IMR-90 (cell line): ENCODE measurements around the gene ERG. TPM values are rescaled to one million over a fixed set of nuclear protein-coding genes. Genes with fewer than 3 reads are reported as not detected.

Experiments used
- ATAC-seq: fragments of 200-7000 bp; cut with Tn5 transposase; 2 replicates; pipeline ENCODE4 v1.9.1; 2020; ENCODE audit warnings: low read depth, mild to moderate bottlenecking, moderate library complexity
- BruUV-seq: library from RNA; stranded (reverse); fragments of 400-500 nt; replicated peaks from 2 replicates; lab custom pipeline; 2021; lab: Mats Ljungman, UMichigan
- CTCF ChIA-PET: fragments of 300-600 bp; formaldehyde crosslinking; extraction: SDS; loops from one replicate; lab custom pipeline; 2021; ENCODE audit warnings: antibody characterized with exemption; lab: Yijun Ruan, JAX
- POLR2A ChIA-PET: fragments of 300-600 bp; sonication (Branson Sonifier 250); formaldehyde crosslinking; loops from one replicate; lab custom pipeline; 2022; ENCODE audit warnings: antibody characterized with exemption; ENCODE audit not compliant: unreplicated experiment; lab: Charles Lee
- DNase-seq: peaks from one replicate; pipeline ENCODE4 v3.0.0; 2013
- H2AFZ ChIP-seq: replicated peaks from 2 replicates; pipeline ENCODE3; 2013; ENCODE audit warnings: low read length, mild to moderate bottlenecking; ENCODE audit not compliant: poor library complexity
- H2AK5ac ChIP-seq: 2 replicates; pipeline ENCODE4 v1.6.1; 2013; ENCODE audit warnings: low read depth, low read length, inconsistent platforms
- H2AK9ac ChIP-seq: replicated peaks from 2 replicates; pipeline ENCODE3; 2013; ENCODE audit warnings: mild to moderate bottlenecking, low read depth, low read length, moderate library complexity; ENCODE audit not compliant: poor library complexity
- H2BK120ac ChIP-seq: 2 replicates; pipeline ENCODE4 v1.6.1; 2013; ENCODE audit warnings: low read depth, low read length, inconsistent platforms
- H2BK15ac ChIP-seq: 3 replicates; pipeline ENCODE4 v1.6.1; 2013; ENCODE audit warnings: low read depth, low read length, inconsistent platforms
- H2BK20ac ChIP-seq: 2 replicates; pipeline ENCODE4 v1.6.1; 2013; ENCODE audit warnings: low read depth, mild to moderate bottlenecking, inconsistent platforms, low read length, moderate library complexity
- H2BK5ac ChIP-seq: 2 replicates; pipeline ENCODE4 v1.6.1; 2013; ENCODE audit warnings: mild to moderate bottlenecking, low read depth, low read length, inconsistent platforms; ENCODE audit not compliant: poor library complexity, severe bottlenecking
- H3K14ac ChIP-seq: replicated peaks from 2 replicates; pipeline ENCODE4 v1.6.1; 2013; ENCODE audit warnings: low read depth, low read length, inconsistent platforms
- H3K18ac ChIP-seq: 2 replicates; pipeline ENCODE4 v1.6.1; 2013; ENCODE audit warnings: low read depth, low read length, control low read depth
- H3K23ac ChIP-seq: 2 replicates; pipeline ENCODE4 v1.6.1; 2013; ENCODE audit warnings: low read depth, low read length, inconsistent platforms
- H3K27ac ChIP-seq: 2 replicates; pipeline ENCODE4 v1.5.1; 2013; ENCODE audit warnings: mild to moderate bottlenecking, control low read depth, low read length; ENCODE audit not compliant: insufficient read depth
- H3K27me3 ChIP-seq: 2 replicates; pipeline ENCODE4 v1.6.1; 2013; ENCODE audit warnings: low read length; ENCODE audit not compliant: control insufficient read depth, insufficient read depth
- H3K36me3 ChIP-seq: 2 replicates; pipeline ENCODE4 v1.6.1; 2013; ENCODE audit warnings: low read length, mixed read lengths; ENCODE audit not compliant: control insufficient read depth, insufficient read depth
- H3K4ac ChIP-seq: 2 replicates; pipeline ENCODE4 v1.6.1; 2013; ENCODE audit warnings: low read depth, low read length, inconsistent platforms
- H3K4me1 ChIP-seq: 2 replicates; pipeline ENCODE4 v1.6.1; 2013; ENCODE audit warnings: low read length, mixed read lengths; ENCODE audit not compliant: control insufficient read depth, insufficient read depth
- H3K4me2 ChIP-seq: 2 replicates; pipeline ENCODE4 v1.6.1; 2013; ENCODE audit warnings: low read depth, mild to moderate bottlenecking, control low read depth, low read length, moderate library complexity
- H3K4me3 ChIP-seq: 2 replicates; pipeline ENCODE4 v1.5.1; 2013; ENCODE audit warnings: low read depth, mild to moderate bottlenecking, control low read depth, low read length, moderate library complexity; ENCODE audit not compliant: insufficient read depth
- H3K56ac ChIP-seq: 2 replicates; pipeline ENCODE4 v1.6.1; 2013; ENCODE audit warnings: low read length, inconsistent platforms; ENCODE audit not compliant: insufficient read depth; ENCODE audit errors: extremely low read depth
- H3K79me1 ChIP-seq, 2 experiments: 2 replicates each; pipeline ENCODE4 v1.6.1; 2013; ENCODE audit warnings: low read length in 2 of 2, inconsistent platforms in 1 of 2, low read depth in 1 of 2
- H3K9ac ChIP-seq: 2 replicates; pipeline ENCODE4 v1.6.1; 2013; ENCODE audit warnings: low read depth, low read length, control low read depth
- H3K9me1 ChIP-seq: 2 replicates; pipeline ENCODE4 v1.6.1; 2013; ENCODE audit warnings: low read length, inconsistent platforms; ENCODE audit not compliant: insufficient read depth
- H3K9me3 ChIP-seq: 2 replicates; pipeline ENCODE4 v1.6.1; 2013; ENCODE audit warnings: low read length; ENCODE audit not compliant: control insufficient read depth, insufficient read depth
- H4K20me1 ChIP-seq: 2 replicates; pipeline ENCODE4 v1.6.1; 2013; ENCODE audit warnings: low read length, inconsistent platforms; ENCODE audit not compliant: insufficient read depth
- H4K5ac ChIP-seq: 2 replicates; pipeline ENCODE4 v1.6.1; 2013; ENCODE audit warnings: mild to moderate bottlenecking, low read depth, low read length, control low read depth
- H4K8ac ChIP-seq, 2 experiments: 2 replicates each; pipeline ENCODE4 v1.6.1; 2013; ENCODE audit warnings: low read depth in 2 of 2, low read length in 2 of 2, control low read depth in 1 of 2, inconsistent platforms in 1 of 2
- H4K91ac ChIP-seq: 2 replicates; pipeline ENCODE4 v1.6.1; 2013; ENCODE audit warnings: low read depth, low read length, inconsistent platforms; ENCODE audit not compliant: insufficient read depth
- BHLHE40 ChIP-seq: fragments of 150-350 bp; IDR thresholded peaks from 2 replicates; pipeline ENCODE4 v1.6.1; 2016; ENCODE audit warnings: mild to moderate bottlenecking, low read depth, low read length
- CEBPB ChIP-seq: IDR thresholded peaks from 2 replicates; pipeline ENCODE4 v1.6.1; 2012; ENCODE audit warnings: low read depth, low read length, improper control_type of control experiment
- CHD1 ChIP-seq: IDR thresholded peaks from 2 replicates; pipeline ENCODE4 v1.6.1; 2012; ENCODE audit warnings: low read depth, low read length, improper control_type of control experiment
- FOS ChIP-seq: fragments of 150-350 bp; IDR thresholded peaks from 2 replicates; pipeline ENCODE4 v1.6.1; 2016; ENCODE audit warnings: low read depth, low read length
- MAFK ChIP-seq: IDR thresholded peaks from 2 replicates; pipeline ENCODE4 v1.6.1; 2012; ENCODE audit warnings: low read depth, low read length, improper control_type of control experiment
- MAZ ChIP-seq: IDR thresholded peaks from 2 replicates; pipeline ENCODE4 v1.6.1; 2012; ENCODE audit warnings: low read depth, mild to moderate bottlenecking, low read length, improper control_type of control experiment, moderate library complexity, borderline replicate concordance
- MXI1 ChIP-seq: IDR thresholded peaks from 2 replicates; pipeline ENCODE4 v1.6.1; 2012; ENCODE audit warnings: low read depth, mild to moderate bottlenecking, low read length, moderate library complexity, borderline replicate concordance
- NFE2L2 ChIP-seq: fragments of 150-350 bp; IDR thresholded peaks from 2 replicates; pipeline ENCODE4 v1.6.1; 2016; ENCODE audit warnings: low read depth, mild to moderate bottlenecking, low read length
- POLR2A ChIP-seq: IDR thresholded peaks from 2 replicates; pipeline ENCODE4 v1.6.1; 2012; ENCODE audit warnings: mild to moderate bottlenecking, low read depth, low read length
- RAD21 ChIP-seq: IDR thresholded peaks from 2 replicates; pipeline ENCODE4 v1.6.1; 2012; ENCODE audit warnings: low read length, improper control_type of control experiment
- RCOR1 ChIP-seq: IDR thresholded peaks from 2 replicates; pipeline ENCODE4 v1.6.1; 2012; ENCODE audit warnings: mild to moderate bottlenecking, low read length, improper control_type of control experiment; ENCODE audit not compliant: insufficient replicate concordance
- RFX5 ChIP-seq: IDR thresholded peaks from 2 replicates; pipeline ENCODE4 v1.8.0; 2012; ENCODE audit warnings: low read depth, mild to moderate bottlenecking, low read length, moderate library complexity
- SMC3 ChIP-seq: fragments of 150-350 bp; IDR thresholded peaks from 2 replicates; pipeline ENCODE4 v1.6.1; 2016; ENCODE audit warnings: low read depth, mild to moderate bottlenecking, antibody characterized with exemption, low read length, moderate library complexity
- WGBS, 2 experiments: methylation state at CpG; one replicate each; pipeline versions ENCODE4 v1.1.5 to v1.1.7; 2013; ENCODE audit warnings: missing lambda C conversion rate in 2 of 2; ENCODE audit not compliant: insufficient read length in 1 of 2; ENCODE audit errors: extremely low coverage in 2 of 2; 5-methylcytosine and 5-hydroxymethylcytosine counted together
- dilution Hi-C: fragments of 300-500 bp; cut with HindIII; formaldehyde crosslinking; loops from one replicate; pipeline ENCODE4 v1.14.3; 2018; ENCODE audit warnings: low sequenced_read_pairs; ENCODE audit not compliant: unreplicated experiment
- in situ Hi-C: fragments of 300-500 bp; cut with MboI; formaldehyde crosslinking; loops from 3 replicates; pipeline ENCODE4 v1.14.3; 2019; ENCODE audit warnings: low sequenced_read_pairs, inconsistent platforms, mixed read lengths
- intact Hi-C: fragments of 100-400 bp; cut with micrococcal nuclease; formaldehyde crosslinking; loops from 2 replicates; pipeline ENCODE4 v1.10.0; 2022
- polyA plus RNA-seq, 3 experiments: library from polyadenylated mRNA; depleted of rRNA; stranded (reverse); fragments of >200 nt; gene quantifications; 2 replicates each; pipeline ENCODE4 v1.2.3, GENCODE V29; 2012; ENCODE audit warnings: low replicate concordance in 1 of 3
- total RNA-seq: library from RNA; depleted of rRNA; stranded (reverse); fragments of >200 nt; gene quantifications from 2 replicates; pipeline ENCODE4 v1.2.3, GENCODE V29; 2012
- TF ChIP-seq, protein P1 (sequence below): fragments of 150-350 bp; IDR thresholded peaks from 2 replicates; pipeline ENCODE4 v1.6.1; 2017; ENCODE audit warnings: mild to moderate bottlenecking, antibody characterized with exemption, low read length, low read depth
- TF ChIP-seq, protein P2 (sequence below): fragments of 150-350 bp; IDR thresholded peaks from 2 replicates; pipeline ENCODE4 v1.6.1; 2016; ENCODE audit warnings: low read depth, mild to moderate bottlenecking, low read length, moderate library complexity, borderline replicate concordance
- TF ChIP-seq, protein P3 (sequence below): conservative IDR thresholded peaks from 2 replicates; pipeline ENCODE4 v1.5.1; 2012; ENCODE audit warnings: mild to moderate bottlenecking, low read depth, low read length, improper control_type of control experiment

The ERG gene
- total and polyA plus RNA-seq, 2 of the 4 experiments (the other 2 are of a cell fraction), result not detected

DNA sequence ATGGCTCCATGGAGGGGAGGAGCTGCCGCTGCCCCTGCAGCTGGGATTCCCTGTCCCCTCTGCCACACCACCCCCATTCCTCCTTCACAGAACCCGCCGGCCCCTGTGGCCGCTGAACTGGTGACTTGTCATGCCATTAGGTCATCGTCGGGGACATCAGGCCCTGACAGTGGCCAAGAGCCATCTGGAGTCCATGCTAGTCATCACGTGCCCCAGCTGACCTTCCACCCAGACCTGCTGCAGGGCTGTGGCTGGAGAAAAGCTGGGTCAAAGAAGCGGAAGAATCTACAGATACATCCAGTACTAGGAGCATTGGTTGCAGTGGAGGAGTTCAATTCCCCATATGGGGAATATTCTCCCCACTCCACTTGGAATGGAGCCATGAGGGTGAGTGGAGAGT is 163.4 kb downstream of the ERG start:
- CTCF ChIA-PET, result interaction anchor here (0.6 to 2.0 kb wide), 3 partner anchors 9 to 208 kb away, joined by 4 to 11 read pairs (median 8); no protein-coding TSS in a partner anchor
- dilution Hi-C loops, result no loop called here

More for the DNA sequence above, 163.4 kb downstream of the ERG start:
- H3K36me3 ChIP-seq, result no peaks in the 10 kb centered on the region
- no peak overlapping the region for H3K56ac ChIP-seq
- no peaks in the 10 kb centered on the region for H3K9me1 ChIP-seq
- no peak overlapping the region for H4K8ac ChIP-seq
- no peak overlapping the region for H3K4me3 ChIP-seq
- in situ Hi-C loops (no loop called here), intact Hi-C loops (loop anchor here (5.0 kb wide), 1 partner anchor 118 kb away; no protein-coding TSS in a partner anchor)
- no peaks in the 10 kb centered on the region for H3K79me1 ChIP-seq
- no peaks in the 10 kb centered on the region for H3K9me3 ChIP-seq
- no peak for ATAC-seq
- H4K5ac ChIP-seq, result no peak overlapping the region
- H2AK9ac ChIP-seq, result no peak overlapping the region
- H3K4me2 ChIP-seq, result no peak overlapping the region
- H3K18ac ChIP-seq, result no peak overlapping the region
- no peak overlapping the region for H3K9ac ChIP-seq
- no peak overlapping the region for H3K23ac ChIP-seq
- TF ChIP-seq MAFK, result no peak
- TF ChIP-seq BHLHE40, result no peak
- no peak for TF ChIP-seq RFX5
- TF ChIP-seq, protein P1, sequence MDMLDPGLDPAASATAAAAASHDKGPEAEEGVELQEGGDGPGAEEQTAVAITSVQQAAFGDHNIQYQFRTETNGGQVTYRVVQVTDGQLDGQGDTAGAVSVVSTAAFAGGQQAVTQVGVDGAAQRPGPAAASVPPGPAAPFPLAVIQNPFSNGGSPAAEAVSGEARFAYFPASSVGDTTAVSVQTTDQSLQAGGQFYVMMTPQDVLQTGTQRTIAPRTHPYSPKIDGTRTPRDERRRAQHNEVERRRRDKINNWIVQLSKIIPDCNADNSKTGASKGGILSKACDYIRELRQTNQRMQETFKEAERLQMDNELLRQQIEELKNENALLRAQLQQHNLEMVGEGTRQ, result no peak
- no peak for TF ChIP-seq FOS
- no peak for TF ChIP-seq MXI1
- TF ChIP-seq, protein P2, sequence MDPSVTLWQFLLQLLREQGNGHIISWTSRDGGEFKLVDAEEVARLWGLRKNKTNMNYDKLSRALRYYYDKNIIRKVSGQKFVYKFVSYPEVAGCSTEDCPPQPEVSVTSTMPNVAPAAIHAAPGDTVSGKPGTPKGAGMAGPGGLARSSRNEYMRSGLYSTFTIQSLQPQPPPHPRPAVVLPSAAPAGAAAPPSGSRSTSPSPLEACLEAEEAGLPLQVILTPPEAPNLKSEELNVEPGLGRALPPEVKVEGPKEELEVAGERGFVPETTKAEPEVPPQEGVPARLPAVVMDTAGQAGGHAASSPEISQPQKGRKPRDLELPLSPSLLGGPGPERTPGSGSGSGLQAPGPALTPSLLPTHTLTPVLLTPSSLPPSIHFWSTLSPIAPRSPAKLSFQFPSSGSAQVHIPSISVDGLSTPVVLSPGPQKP, result no peak
- no peak for TF ChIP-seq POLR2A
- TF ChIP-seq, protein P3, sequence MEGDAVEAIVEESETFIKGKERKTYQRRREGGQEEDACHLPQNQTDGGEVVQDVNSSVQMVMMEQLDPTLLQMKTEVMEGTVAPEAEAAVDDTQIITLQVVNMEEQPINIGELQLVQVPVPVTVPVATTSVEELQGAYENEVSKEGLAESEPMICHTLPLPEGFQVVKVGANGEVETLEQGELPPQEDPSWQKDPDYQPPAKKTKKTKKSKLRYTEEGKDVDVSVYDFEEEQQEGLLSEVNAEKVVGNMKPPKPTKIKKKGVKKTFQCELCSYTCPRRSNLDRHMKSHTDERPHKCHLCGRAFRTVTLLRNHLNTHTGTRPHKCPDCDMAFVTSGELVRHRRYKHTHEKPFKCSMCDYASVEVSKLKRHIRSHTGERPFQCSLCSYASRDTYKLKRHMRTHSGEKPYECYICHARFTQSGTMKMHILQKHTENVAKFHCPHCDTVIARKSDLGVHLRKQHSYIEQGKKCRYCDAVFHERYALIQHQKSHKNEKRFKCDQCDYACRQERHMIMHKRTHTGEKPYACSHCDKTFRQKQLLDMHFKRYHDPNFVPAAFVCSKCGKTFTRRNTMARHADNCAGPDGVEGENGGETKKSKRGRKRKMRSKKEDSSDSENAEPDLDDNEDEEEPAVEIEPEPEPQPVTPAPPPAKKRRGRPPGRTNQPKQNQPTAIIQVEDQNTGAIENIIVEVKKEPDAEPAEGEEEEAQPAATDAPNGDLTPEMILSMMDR, result no peak
- no peak for TF ChIP-seq RCOR1
- TF ChIP-seq CHD1, result no peak
- TF ChIP-seq MAZ, result no peak
- no peak for TF ChIP-seq NFE2L2
- TF ChIP-seq SMC3, result no peak
- no peak for TF ChIP-seq CEBPB
- TF ChIP-seq RAD21, result no peak
- no peak overlapping the region for H2AFZ ChIP-seq
- no peaks in the 10 kb centered on the region for H4K20me1 ChIP-seq
- H3K4ac ChIP-seq, result no peak overlapping the region
- H3K4me1 ChIP-seq, result no peaks in the 10 kb centered on the region
- no peak for DNase-seq
- no peak overlapping the region for H3K14ac ChIP-seq
- no TSS peak for BruUV-seq
- no peak overlapping the region for H2BK20ac ChIP-seq
- H4K91ac ChIP-seq, result no peak overlapping the region
- H3K27me3 ChIP-seq, result no peaks in the 10 kb centered on the region
- POLR2A ChIA-PET, result no interaction called here
- no peak overlapping the region for H2BK120ac ChIP-seq
- H2BK15ac ChIP-seq, result no peak overlapping the region
- H2BK5ac ChIP-seq, result no peak overlapping the region
- WGBS, 2 experiments, result no CpG with 5 or more reads among the region's 8 CpGs
- H3K27ac ChIP-seq, result no peak overlapping the region
- H2AK5ac ChIP-seq, result no peak overlapping the region
